DOHH2 (cell line): ENCODE measurements around the gene SHISA5.

Source experiments
- CTCF ChIP-seq: fragments of 200-600 bp; sonication (generic); IDR thresholded peaks from one replicate; pipeline ENCODE4 v1.5.1; 2014; ENCODE audit warnings: antibody characterized with exemption, mild to moderate bottlenecking, low read depth, low read length; ENCODE audit not compliant: poor library complexity, severe bottlenecking
- EZH2phosphoT487 ChIP-seq: fragments of 200-600 bp; sonication (generic); IDR thresholded peaks from 2 replicates; pipeline ENCODE4 v1.6.1; 2017; ENCODE audit warnings: borderline replicate concordance, mild to moderate bottlenecking, antibody characterized with exemption, low read length, moderate library complexity, mixed read lengths

- TF ChIP-seq CTCF: no peak
- TF ChIP-seq EZH2phosphoT487: no peak
Observed at GRCh38 chr3:48511551-48511950, 7.6 kb upstream of the SHISA5 start.
